ENCODE measurements around the gene C6orf47.

C6orf47 gene

DNA sequence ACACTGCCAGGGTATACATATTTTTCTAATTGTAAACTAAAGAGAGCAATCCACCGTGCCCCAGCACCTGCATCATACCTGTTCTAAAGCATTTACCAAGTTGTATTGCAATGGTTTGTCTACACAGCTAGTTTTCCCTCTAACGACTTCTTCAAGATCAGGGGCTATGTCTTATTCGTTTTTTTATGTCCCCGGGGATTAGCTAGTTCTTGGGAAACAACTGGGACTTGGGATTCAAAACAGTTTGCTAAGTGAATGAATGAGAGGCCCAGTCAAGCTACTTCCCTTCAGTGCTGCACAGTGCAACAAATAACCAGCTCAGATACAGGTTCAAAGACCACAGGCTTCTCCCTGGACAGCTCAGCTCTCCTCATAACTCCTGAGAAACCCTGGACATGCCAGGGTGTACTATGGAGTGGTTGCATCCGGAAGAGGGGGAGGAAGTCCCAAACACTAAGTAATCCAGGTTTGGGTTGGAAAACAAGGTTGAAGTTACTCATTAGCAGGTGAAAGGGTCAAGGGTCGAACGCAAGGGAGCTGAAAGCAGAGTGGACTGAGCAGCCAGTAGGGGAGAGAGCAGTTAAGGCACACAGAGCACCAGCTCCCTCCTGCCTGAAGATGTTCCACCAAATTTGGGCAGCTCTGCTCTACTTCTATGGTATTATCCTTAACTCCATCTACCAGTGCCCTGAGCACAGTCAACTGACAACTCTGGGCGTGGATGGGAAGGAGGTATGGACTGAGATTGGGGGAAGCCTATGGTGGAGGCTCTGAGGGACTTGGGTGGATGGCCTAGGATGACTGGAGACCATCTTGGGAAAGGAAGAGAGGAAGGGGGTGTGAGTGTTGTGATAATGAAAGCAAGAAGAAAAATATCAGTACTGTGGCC, 5.0 kb downstream of the C6orf47 start, which contains the start of gene APOM:
Gene APOM, plus strand, starts transcription at position 546 of the 889 bp plus-strand sequence. Its CDS starts 73 bp downstream, at position 619.
- Histone ChIP-seq H3K4me3 (ENCODE audit: insufficient read length, low read depth) (no peak within 1 kb of the TSS), H3K36me3 (ENCODE audit: insufficient read depth, insufficient read length, low read length) (peaks cover 32% of the 10 kb centered on the region), H3K4me1 (ENCODE audit: insufficient read depth, insufficient read length) (peaks cover 8% of the 10 kb centered on the region), H3K9me3 (ENCODE audit: insufficient read depth, low read length) (no peaks in the 10 kb centered on the region), H3K9ac (ENCODE audit: insufficient read length, low read depth) (no peak within 1 kb of the TSS), H3K27me3 (ENCODE audit: insufficient read depth, insufficient read length) (no peaks in the 10 kb centered on the region)
- DNase-seq (ENCODE audit: low read depth, low spot score): no peak
- TF ChIP-seq ZNF274 (IDR thresholded peaks at IDR 0.05; ENCODE audit: low read depth, low read length): no peak
- TF ChIP-seq SUZ12 (IDR thresholded peaks at IDR 0.05; ENCODE audit: extremely low read depth, insufficient read depth, insufficient read length): no peak
- TF ChIP-seq YY1 (IDR thresholded peaks at IDR 0.05; ENCODE audit: insufficient read depth, insufficient read length): no peak

DNA sequence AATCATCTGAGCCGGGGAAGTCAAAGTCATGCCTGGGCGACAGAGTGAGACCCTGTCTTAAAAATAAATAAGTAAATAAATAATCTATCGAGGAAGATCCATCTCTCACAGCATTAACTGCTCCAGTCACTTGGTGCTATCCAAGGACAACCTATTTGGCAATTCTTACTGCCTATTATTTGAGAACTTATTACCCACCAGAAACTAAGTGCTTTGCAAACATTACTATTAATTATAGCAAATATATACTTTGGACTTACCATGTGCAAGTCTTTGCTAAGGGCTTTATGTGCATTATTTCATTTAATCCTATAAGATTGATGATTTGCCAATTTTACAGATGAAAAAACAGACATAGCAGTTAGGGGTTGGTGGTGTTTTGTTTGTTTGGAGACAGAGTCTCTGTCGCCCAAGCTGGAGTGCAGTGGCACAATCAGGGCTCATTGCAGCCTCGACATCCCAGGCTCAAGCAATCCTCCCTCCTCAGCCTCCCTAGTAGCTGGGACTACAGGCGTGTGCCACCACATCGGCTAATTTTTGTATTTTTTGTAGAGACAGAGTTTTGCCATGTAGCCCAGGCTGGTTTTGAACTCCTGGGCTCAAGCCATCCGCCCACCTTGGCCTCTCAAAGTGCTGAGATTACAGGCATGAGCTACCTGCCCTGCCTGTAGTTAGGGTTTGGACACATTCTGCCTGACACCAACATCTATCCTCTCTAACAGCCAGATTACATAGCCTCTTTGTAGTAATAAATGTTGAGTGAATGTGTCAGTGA, 5.8 kb downstream of the C6orf47 start:
- Histone ChIP-seq H3K9me3 (ENCODE audit: insufficient read depth, low read length) (no peaks in the 10 kb centered on the region), H3K27me3 (ENCODE audit: insufficient read depth, insufficient read length) (no peaks in the 10 kb centered on the region), H3K4me1 (ENCODE audit: insufficient read depth, insufficient read length) (peaks cover 8% of the 10 kb centered on the region), H3K4me3 (ENCODE audit: insufficient read length, low read depth) (no peak overlapping the region), H3K9ac (ENCODE audit: insufficient read length, low read depth) (no peak overlapping the region), H3K36me3 (ENCODE audit: insufficient read depth, insufficient read length, low read length) (peaks cover 34% of the 10 kb centered on the region)
- TF ChIP-seq YY1 (IDR thresholded peaks at IDR 0.05; ENCODE audit: insufficient read depth, insufficient read length): no peak
- DNase-seq (ENCODE audit: low read depth, low spot score): no peak

- H3K4me3 ChIP-seq (ENCODE audit: insufficient read length, low read depth): peak overlapping the region; percentile 89
- H3K4me1 ChIP-seq (ENCODE audit: insufficient read depth, insufficient read length): no peaks in the 10 kb centered on the region
- H3K9ac ChIP-seq (ENCODE audit: insufficient read length, low read depth): peak overlapping the region; percentile 85
- peak; percentile 74 for DNase-seq (ENCODE audit: low read depth, low spot score)
- no peaks in the 10 kb centered on the region for H3K27me3 ChIP-seq (ENCODE audit: insufficient read depth, insufficient read length)
- H3K9me3 ChIP-seq (ENCODE audit: insufficient read depth, low read length): no peaks in the 10 kb centered on the region
- peaks cover 39% of the 10 kb centered on the region for H3K36me3 ChIP-seq (ENCODE audit: insufficient read depth, insufficient read length, low read length)
- no peak for TF ChIP-seq SUZ12 (IDR thresholded peaks at IDR 0.05; ENCODE audit: extremely low read depth, insufficient read depth, insufficient read length)
- no peak for TF ChIP-seq ZNF274 (IDR thresholded peaks at IDR 0.05; ENCODE audit: low read depth, low read length)
- TF ChIP-seq YY1 (IDR thresholded peaks at IDR 0.05; ENCODE audit: insufficient read depth, insufficient read length): no peak
These were observed 7.5 kb downstream of the C6orf47 start for GRCh38 chr6:31652925-31653724.

DNA sequence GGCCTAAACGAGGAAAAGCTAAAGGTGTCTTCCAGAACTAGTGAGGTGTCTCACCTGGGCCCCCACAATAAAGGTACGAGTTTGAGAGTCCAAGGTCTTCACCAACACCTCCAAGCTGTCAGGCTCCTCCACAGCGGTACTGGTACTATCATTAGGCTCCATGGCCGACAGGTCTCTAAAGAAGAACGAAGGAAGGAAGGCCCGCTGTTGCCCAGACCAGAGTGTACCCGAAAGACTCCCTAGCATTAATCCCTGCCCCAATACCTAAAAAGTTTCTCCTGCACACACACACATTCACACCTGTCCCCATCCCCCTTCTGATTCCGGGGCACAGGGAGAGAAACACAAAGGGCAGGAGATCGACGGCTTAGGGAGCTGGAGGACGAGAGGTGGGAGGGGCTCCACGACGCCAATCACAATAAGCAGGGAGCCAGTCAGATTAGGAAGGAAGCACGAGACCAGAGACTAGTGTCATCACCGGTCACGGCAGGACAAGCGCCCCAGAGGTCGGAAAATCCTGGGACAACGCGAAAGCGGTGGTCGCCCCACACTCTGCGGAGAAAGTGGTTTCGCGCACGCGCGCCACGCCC, 8.9 kb downstream of the C6orf47 start:
- TF ChIP-seq SUZ12 (IDR thresholded peaks at IDR 0.05; ENCODE audit: extremely low read depth, insufficient read depth, insufficient read length) (no peak), ZNF274 (IDR thresholded peaks at IDR 0.05; ENCODE audit: low read depth, low read length) (no peak), YY1 (IDR thresholded peaks at IDR 0.05; ENCODE audit: insufficient read depth, insufficient read length) (no peak)

GRCh38 chr6:31645325-31645724, 15.3 kb downstream of the C6orf47 start:
- Histone ChIP-seq H3K27me3 (ENCODE audit: insufficient read depth, insufficient read length) (no peaks in the 10 kb centered on the region), H3K9me3 (ENCODE audit: insufficient read depth, low read length) (no peaks in the 10 kb centered on the region), H3K4me1 (ENCODE audit: insufficient read depth, insufficient read length) (no peaks in the 10 kb centered on the region), H3K36me3 (ENCODE audit: insufficient read depth, insufficient read length, low read length) (peaks cover 87% of the 10 kb centered on the region), H3K9ac (ENCODE audit: insufficient read length, low read depth) (no peak overlapping the region), H3K4me3 (ENCODE audit: insufficient read length, low read depth) (no peak overlapping the region)
- TF ChIP-seq SUZ12 (IDR thresholded peaks at IDR 0.05; ENCODE audit: extremely low read depth, insufficient read depth, insufficient read length): no peak
- no peak for TF ChIP-seq YY1 (IDR thresholded peaks at IDR 0.05; ENCODE audit: insufficient read depth, insufficient read length)
- no peak for DNase-seq (ENCODE audit: low read depth, low spot score)

More for the DNA sequence above, 8.9 kb downstream of the C6orf47 start:
- no peaks in the 10 kb centered on the region for H3K27me3 ChIP-seq (ENCODE audit: insufficient read depth, insufficient read length)
- peaks cover 41% of the 10 kb centered on the region for H3K36me3 ChIP-seq (ENCODE audit: insufficient read depth, insufficient read length, low read length)
- H3K4me3 ChIP-seq (ENCODE audit: insufficient read length, low read depth): peak overlapping the region; percentile 89
- H3K9ac ChIP-seq (ENCODE audit: insufficient read length, low read depth): peak overlapping the region; percentile 85
- no peaks in the 10 kb centered on the region for H3K9me3 ChIP-seq (ENCODE audit: insufficient read depth, low read length)
- DNase-seq (ENCODE audit: low read depth, low spot score): peak; percentile 55
- no peaks in the 10 kb centered on the region for H3K4me1 ChIP-seq (ENCODE audit: insufficient read depth, insufficient read length)

- DNase-seq (ENCODE audit: low read depth, low spot score): no peak
- no peaks in the 10 kb centered on the region for H3K27me3 ChIP-seq (ENCODE audit: insufficient read depth, insufficient read length)
- TF ChIP-seq YY1 (IDR thresholded peaks at IDR 0.05; ENCODE audit: insufficient read depth, insufficient read length) (no peak), SUZ12 (IDR thresholded peaks at IDR 0.05; ENCODE audit: extremely low read depth, insufficient read depth, insufficient read length) (no peak), ZNF274 (IDR thresholded peaks at IDR 0.05; ENCODE audit: low read depth, low read length) (no peak)
- H3K4me3 ChIP-seq (ENCODE audit: insufficient read length, low read depth): no peak overlapping the region
- H3K4me1 ChIP-seq (ENCODE audit: insufficient read depth, insufficient read length): no peaks in the 10 kb centered on the region
- H3K36me3 ChIP-seq (ENCODE audit: insufficient read depth, insufficient read length, low read length): peaks cover 92% of the 10 kb centered on the region
- no peak overlapping the region for H3K9ac ChIP-seq (ENCODE audit: insufficient read length, low read depth)
- no peaks in the 10 kb centered on the region; the same call in 1 of the 2 replicates for H3K9me3 ChIP-seq (ENCODE audit: insufficient read depth, low read length)
These were observed 16.6 kb downstream of the C6orf47 start for GRCh38 chr6:31643818-31644454.

Measured in NT2/D1 (cell line).